IPS-NIHi11 (cell line): ENCODE measurements around the gene RDH5.

Experiments used
- DNase-seq: peaks from one replicate; pipeline ENCODE4 v3.0.0; 2012; ENCODE audit warnings: mixed read lengths, low spot score

The RDH5 gene

DNA sequence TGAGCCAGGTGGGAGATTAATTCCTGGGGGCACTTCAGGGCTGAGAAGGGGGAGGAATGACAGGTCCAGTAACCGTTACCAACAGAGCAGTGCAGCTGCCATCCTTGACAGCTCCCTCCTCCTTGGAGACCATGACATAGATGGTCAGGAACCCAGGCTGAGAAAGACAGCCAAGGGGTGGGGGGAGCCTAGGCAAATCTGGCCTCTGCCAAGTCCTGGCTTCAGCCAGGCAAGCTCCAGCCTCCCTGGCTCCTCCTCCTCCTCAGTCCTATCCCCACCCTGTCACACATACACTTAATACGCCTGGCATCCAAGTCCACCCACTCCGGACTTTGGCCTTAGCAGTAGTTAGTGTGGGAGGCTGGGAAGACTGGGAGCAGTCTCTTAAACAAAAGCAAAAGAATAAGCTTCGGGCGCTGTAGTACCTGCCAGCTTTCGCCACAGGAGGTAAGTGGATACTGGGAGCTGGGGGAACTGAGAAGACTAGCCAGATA is at the start of gene RDH5:
Gene RDH5, plus strand, starts transcription at position 323 of the 494 bp plus-strand sequence. CDS start 792 bp downstream, outside the sequence.
- DNase-seq: no peak

DNA sequence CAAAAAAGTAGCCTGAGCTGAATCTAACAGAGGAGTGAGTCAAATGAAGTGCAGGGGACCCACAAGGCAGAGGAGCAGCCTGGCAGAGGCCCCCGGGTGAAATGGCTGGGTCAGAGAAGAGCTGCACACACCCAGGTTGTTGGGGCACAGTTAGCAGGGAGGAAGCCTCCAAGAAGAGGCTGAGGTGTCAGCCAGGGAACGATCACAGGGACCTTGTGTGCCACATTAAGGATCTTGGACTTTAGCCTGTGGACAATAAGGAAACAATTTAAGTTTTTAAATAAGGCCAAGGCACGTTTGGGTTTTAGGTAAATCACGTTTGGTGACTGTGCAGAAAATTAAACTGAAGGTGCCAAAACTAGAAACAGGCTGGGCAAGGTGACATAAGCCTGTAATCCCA is 48.4 kb upstream of the RDH5 start:
- DNase-seq: no peak

DNA sequence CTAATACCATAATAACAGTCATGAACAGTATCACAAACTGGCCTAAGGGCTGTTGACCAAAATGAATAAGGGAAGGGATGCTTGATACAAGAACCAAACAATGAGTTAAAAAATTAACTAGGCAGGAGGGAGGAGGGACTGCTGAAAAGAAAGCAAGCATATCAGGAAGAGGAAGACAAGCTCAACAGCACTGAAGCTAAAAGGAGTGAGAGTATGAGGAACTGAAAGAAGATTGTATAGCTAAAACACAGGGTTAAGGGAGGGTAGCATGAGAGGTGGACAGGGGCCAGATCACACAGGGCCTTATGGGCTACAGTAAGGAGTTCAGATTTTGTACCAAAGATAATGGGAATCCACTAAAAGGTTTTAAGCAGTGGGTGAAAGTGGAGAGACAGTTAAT is 46.6 kb upstream of the RDH5 start:
- DNase-seq: no peak

DNA sequence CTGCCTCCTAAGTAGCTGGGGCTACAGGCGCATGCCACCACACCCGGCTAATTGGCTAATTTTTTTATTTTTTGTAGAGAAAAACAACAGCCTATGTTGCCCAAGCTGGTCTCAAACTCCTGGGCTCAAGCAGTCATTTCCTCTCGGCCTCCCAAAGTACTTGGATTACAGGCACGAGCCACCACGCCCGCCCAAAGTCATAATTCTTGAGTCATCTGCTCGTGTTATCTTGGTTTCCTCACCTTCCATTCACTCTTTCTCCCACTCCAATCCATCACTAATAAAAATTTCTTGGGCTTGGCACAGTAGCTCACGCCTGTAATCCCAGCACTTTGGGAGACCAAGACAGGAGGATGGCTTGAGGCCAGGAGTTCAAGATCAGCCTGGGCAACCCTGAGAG is 44.5 kb upstream of the RDH5 start:
- DNase-seq: no peak

DNA sequence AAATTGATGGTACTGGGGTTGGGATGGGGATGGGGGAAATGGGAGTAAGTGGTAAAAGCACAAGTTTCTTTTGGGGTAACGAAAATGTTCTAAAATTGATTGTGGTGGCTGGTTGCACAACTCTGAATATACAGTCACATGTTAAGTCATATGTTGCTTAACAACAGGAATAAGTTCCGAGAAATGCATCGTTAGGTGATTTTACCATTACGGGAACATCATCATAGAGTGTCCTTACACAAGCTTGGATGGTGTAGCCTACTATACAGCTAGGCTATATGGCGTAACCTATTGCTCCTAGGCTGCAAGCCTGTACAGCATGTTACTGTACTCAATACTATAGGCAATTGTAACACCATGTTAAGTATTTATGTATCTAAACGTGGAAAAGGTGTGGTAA is 43.5 kb upstream of the RDH5 start:
- no peak for DNase-seq

GRCh38 chr12:55679691-55680090 is 40.5 kb upstream of the RDH5 start:
- DNase-seq: no peak

GRCh38 chr12:55681142-55682077 is 38.8 kb upstream of the RDH5 start:
- peak; percentile 85 for DNase-seq

DNA sequence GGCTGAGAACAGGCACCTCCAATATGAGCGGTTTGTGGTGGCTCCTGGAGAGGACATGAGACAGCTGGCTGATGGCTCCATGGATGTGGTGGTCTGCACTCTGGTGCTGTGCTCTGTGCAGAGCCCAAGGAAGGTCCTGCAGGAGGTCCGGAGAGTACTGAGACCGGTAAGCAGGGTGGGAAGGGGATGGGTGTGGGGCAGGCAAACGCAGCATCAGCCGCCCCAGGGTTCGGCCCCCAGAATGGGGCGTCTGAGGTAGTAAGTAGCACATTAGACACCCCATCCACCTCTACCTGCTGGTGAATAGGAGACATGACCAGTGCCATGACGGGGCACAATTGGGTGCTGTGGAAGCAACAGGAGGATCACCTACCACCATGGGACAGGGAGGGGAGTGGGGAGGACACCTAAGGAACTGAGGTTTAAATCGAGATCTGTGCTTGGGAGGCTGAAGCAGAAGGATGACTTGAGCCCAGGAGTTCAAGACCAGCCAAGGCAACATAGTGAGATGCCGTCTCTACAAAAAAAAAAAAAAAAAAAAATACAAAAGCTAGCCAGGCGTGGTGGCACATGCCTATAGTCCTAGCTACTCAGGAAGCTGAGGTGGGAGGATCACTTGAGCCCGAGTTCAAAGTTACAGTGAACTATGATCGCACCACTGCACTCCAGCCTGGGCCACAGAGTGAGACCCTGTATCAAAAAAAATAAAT is 38.0 kb upstream of the RDH5 start:
- DNase-seq: no peak

DNA sequence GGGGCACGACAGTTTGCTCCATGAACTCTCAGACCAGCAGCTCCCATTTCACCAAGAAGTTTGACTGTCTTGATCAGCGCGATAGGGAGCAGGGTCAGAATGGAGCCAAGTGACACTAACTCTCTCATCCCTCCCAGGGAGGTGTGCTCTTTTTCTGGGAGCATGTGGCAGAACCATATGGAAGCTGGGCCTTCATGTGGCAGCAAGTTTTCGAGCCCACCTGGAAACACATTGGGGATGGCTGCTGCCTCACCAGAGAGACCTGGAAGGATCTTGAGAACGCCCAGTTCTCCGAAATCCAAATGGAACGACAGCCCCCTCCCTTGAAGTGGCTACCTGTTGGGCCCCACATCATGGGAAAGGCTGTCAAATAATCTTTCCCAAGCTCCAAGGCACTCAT is 36.5 kb upstream of the RDH5 start:
- no peak for DNase-seq

GRCh38 chr12:55684761-55685370 is 35.3 kb upstream of the RDH5 start:
- no peak for DNase-seq

GRCh38 chr12:55685671-55686070 is 34.5 kb upstream of the RDH5 start:
- DNase-seq: no peak

DNA sequence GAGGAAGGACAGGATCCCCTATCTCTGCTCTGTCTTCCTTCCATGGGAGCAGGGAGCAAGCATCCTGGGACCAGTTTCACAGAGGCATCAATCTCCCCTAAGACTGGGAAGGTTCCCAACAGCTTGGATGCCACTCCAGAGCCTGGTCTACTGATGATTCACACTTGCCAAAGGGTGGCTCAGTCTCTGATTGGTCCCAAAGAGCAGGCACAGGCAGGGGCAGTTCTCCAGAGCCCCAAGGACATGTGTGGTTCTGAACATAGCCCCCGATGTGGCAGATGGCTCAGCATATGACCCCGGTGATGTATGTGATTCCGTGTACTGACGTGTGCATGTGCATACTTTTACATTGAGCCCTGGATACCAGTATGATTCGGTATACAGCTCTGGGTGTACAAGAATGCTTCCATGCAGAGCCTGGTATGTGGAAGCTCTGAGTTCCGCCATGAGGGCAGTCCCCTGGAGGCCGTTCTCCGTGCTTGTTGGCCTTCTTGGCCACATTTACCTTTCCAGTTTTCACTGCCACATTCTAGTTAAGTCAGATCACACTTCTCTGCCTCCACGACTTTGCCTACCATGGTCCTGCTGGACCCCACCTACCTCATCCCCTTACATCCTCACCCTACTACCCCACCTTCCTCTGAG is 33.7 kb upstream of the RDH5 start:
- DNase-seq: no peak

- no peak for DNase-seq
Measured at GRCh38 chr12:55687746-55688145, 32.4 kb upstream of the RDH5 start.

- no peak for DNase-seq
Measured at GRCh38 chr12:55688716-55689655, 31.2 kb upstream of the RDH5 start.

GRCh38 chr12:55692631-55693322 is 27.4 kb upstream of the RDH5 start:
- DNase-seq: no peak

- no peak for DNase-seq
Measured at GRCh38 chr12:55693323-55694187, 26.6 kb upstream of the RDH5 start.

- DNase-seq: no peak
Measured at GRCh38 chr12:55694188-55694515, 26.0 kb upstream of the RDH5 start.

- no peak for DNase-seq
Measured at GRCh38 chr12:55694651-55695050, 25.5 kb upstream of the RDH5 start.

DNA sequence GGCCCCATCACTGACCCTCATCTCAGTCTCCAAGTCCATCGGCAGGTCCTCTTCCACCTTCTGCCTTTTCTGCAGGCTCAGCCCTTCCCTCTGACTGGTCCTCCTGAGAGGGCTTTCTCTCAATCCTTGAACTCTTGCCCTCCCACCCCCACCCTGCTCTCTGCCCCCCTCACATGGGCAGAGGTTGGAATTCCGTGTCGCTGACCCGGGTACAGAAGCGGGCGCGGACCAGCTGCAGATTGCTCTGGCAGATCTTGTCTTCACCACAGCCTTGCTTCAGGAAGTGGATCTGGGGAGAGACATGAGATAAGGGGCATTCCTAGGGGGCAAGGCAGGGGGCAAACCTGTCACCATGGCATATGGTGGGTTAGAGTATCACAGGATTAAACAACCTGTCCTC is 24.8 kb upstream of the RDH5 start:
- no peak for DNase-seq

- DNase-seq: no peak
Measured at GRCh38 chr12:55696141-55696540, 24.1 kb upstream of the RDH5 start.
